ENCODE data around the gene HDGFL2.
A peak's percentile ranks its signal among the peaks of the same experiment; 100 is the strongest.

HDGFL2 gene

GRCh38 chr19:4471403-4472173 lies 509 bp upstream of the HDGFL2 start:
- peak; percentile 100 for DNase-seq

- no peak for DNase-seq
Observed at GRCh38 chr19:4473011-4473762, 1.1 kb downstream of the HDGFL2 start.

- DNase-seq = no peak
Observed at GRCh38 chr19:4473763-4474513, 1.8 kb downstream of the HDGFL2 start.

- peak; percentile 37 for DNase-seq
Observed at GRCh38 chr19:4474514-4475022, 2.5 kb downstream of the HDGFL2 start.

GRCh38 chr19:4477034-4477801 lies 5.1 kb downstream of the HDGFL2 start:
- no peak for DNase-seq

GRCh38 chr19:4482721-4483364 lies 10.7 kb downstream of the HDGFL2 start:
- DNase-seq = no peak

GRCh38 chr19:4483385-4483784 lies 11.3 kb downstream of the HDGFL2 start:
- DNase-seq = no peak

GRCh38 chr19:4487572-4487971 lies 15.5 kb downstream of the HDGFL2 start:
- DNase-seq = no peak

- DNase-seq = no peak
Observed at GRCh38 chr19:4488496-4488895, 16.4 kb downstream of the HDGFL2 start.

- DNase-seq = no peak
Observed at GRCh38 chr19:4491446-4491845, 19.3 kb downstream of the HDGFL2 start.

GRCh38 chr19:4492337-4493103 lies 20.4 kb downstream of the HDGFL2 start:
- DNase-seq = no peak

- DNase-seq = no peak
Observed at GRCh38 chr19:4493104-4493928, 21.2 kb downstream of the HDGFL2 start.

GRCh38 chr19:4493929-4494690 lies 22.0 kb downstream of the HDGFL2 start:
- no peak for DNase-seq

- DNase-seq = no peak
Observed at GRCh38 chr19:4494691-4495064, 22.6 kb downstream of the HDGFL2 start.

- no peak for DNase-seq
Observed at GRCh38 chr19:4495471-4495870, 23.4 kb downstream of the HDGFL2 start.

GRCh38 chr19:4496304-4496703 lies 24.2 kb downstream of the HDGFL2 start:
- DNase-seq = no peak

GRCh38 chr19:4497770-4498389 lies 25.8 kb downstream of the HDGFL2 start:
- no peak for DNase-seq

GRCh38 chr19:4498694-4499093 lies 26.6 kb downstream of the HDGFL2 start:
- no peak for DNase-seq

- no peak for DNase-seq
Observed at GRCh38 chr19:4499318-4499717, 27.2 kb downstream of the HDGFL2 start.
